AG04449 (cell line): Measurements from ENCODE around the gene RHOB.

ENCODE experiments used
- CTCF ChIA-PET: fragments of 350-600 bp; formaldehyde crosslinking; extraction: SDS; loops from one replicate; lab custom pipeline; 2021; ENCODE audit warnings: antibody characterized with exemption; lab: Yijun Ruan, JAX
- POLR2A ChIA-PET: fragments of 400-600, 350-600 bp; formaldehyde crosslinking; extraction: SDS; loops from one replicate; lab custom pipeline; 2020; ENCODE audit warnings: antibody characterized with exemption, inconsistent platforms; lab: Yijun Ruan, JAX
- DNase-seq: peaks from one replicate; pipeline ENCODE4 v3.0.0-alpha.2; 2010; ENCODE audit warnings: low read depth, low spot score
- H3K4me3 ChIP-seq: 2 replicates; pipeline ENCODE4 v1.5.1; 2011; ENCODE audit warnings: low read depth, mild to moderate bottlenecking, control low read depth, low read length
- CTCF ChIP-seq: IDR thresholded peaks from one replicate; pipeline ENCODE4 v1.5.1; 2011; ENCODE audit warnings: mild to moderate bottlenecking, moderate library complexity, low read length, control low read depth, inconsistent platforms; ENCODE audit not compliant: insufficient read depth; ENCODE audit errors: missing control alignments

The RHOB gene

GRCh38 chr2:20451341-20451740 is 4.5 kb downstream of the RHOB start:
- ChIA-PET POLR2A (interaction anchor here (0.6 to 1.5 kb wide), 2 partner anchors 134 to 167 kb away, joined by 3 to 5 read pairs; no protein-coding TSS in a partner anchor), CTCF (interaction anchor here (1.4 to 10.6 kb wide), 6 partner anchors 72 to 198 kb away, joined by 3 to 394 read pairs (median 14); partner anchors contain the start of gene HS1BP3)
- H3K4me3 ChIP-seq, result no peak overlapping the region
- TF ChIP-seq CTCF, result no peak
- no peak for DNase-seq

- no peak for DNase-seq
- CTCF ChIA-PET, result interaction anchor here (0.8 to 10.6 kb wide), 11 partner anchors 24 to 197 kb away, joined by 3 to 394 read pairs (median 4); partner anchors contain the start of gene HS1BP3
- POLR2A ChIA-PET, result interaction anchor here (1.0 to 1.5 kb wide), 2 partner anchors 91 to 166 kb away, joined by 3 to 5 read pairs; no protein-coding TSS in a partner anchor
- TF ChIP-seq CTCF, result no peak
- no peak overlapping the region for H3K4me3 ChIP-seq
Observed at GRCh38 chr2:20451761-20452499, 5.1 kb downstream of the RHOB start.

GRCh38 chr2:20452551-20452950 is 5.7 kb downstream of the RHOB start:
- TF ChIP-seq CTCF, result peak; percentile 5
- H3K4me3 ChIP-seq, result no peak overlapping the region
- DNase-seq, result no peak
- ChIA-PET CTCF (interaction anchor here (0.8 to 10.6 kb wide), 12 partner anchors 8 to 196 kb away, joined by 3 to 394 read pairs (median 4); partner anchors contain the start of gene HS1BP3), POLR2A (interaction anchor here (1.0 to 1.5 kb wide), 3 partner anchors 13 to 165 kb away, joined by 3 to 5 read pairs (median 3); no protein-coding TSS in a partner anchor)

DNA sequence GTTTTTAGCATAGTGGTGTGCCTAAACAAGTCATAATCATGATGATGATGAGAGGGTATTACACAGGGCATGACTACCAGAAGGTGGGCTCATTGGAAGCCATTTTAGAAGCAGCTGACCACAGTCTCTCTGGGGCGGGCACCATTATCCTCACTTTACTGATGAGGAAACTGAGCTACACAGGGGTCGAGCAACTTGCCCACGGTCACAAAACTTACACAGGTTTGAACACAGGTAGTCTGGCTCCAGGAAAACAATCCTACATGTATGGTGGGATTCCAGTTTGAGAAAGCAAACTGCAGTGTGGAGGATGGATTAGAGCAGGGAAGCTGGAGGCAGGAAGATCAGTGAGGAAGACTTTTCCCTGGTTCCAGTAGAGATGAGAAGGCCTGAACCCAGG is 6.2 kb downstream of the RHOB start:
- no peak overlapping the region for H3K4me3 ChIP-seq
- ChIA-PET POLR2A (interaction anchor here (1.0 to 1.5 kb wide), 2 partner anchors 14 to 165 kb away, joined by 3 to 5 read pairs; no protein-coding TSS in a partner anchor), CTCF (interaction anchor here (0.8 to 10.6 kb wide), 9 partner anchors 9 to 196 kb away, joined by 3 to 394 read pairs (median 5); partner anchors contain the start of gene HS1BP3)
- DNase-seq, result no peak
- TF ChIP-seq CTCF, result no peak

- no peak overlapping the region for H3K4me3 ChIP-seq
- ChIA-PET POLR2A (interaction anchor here (0.6 to 4.9 kb wide), 2 partner anchors 7 to 58 kb away, joined by 3 to 37 read pairs; partner anchors contain the start of gene RHOB), CTCF (interaction anchor here (0.9 to 1.1 kb wide), 3 partner anchors 10 to 182 kb away, joined by 3 read pairs; no protein-coding TSS in a partner anchor)
- TF ChIP-seq CTCF, result no peak
- DNase-seq, result no peak
Observed at GRCh38 chr2:20454036-20454981, 7.4 kb downstream of the RHOB start.
